D721Med (cell line): Measurements from ENCODE around the gene SMIM8.
"Not testable (repeated sequence)": the region's sequence is repeated elsewhere in the genome, so short reads cannot be mapped to it uniquely, and the experiment has no call there.

Experiments used
- DNase-seq: peaks from one replicate; pipeline ENCODE4 v3.0.0; 2011; ENCODE audit warnings: low spot score; ENCODE audit not compliant: insufficient read length
- FAIRE-seq: peaks from 2 replicates; lab custom pipeline; 2011; peaks lifted over from hg19 to GRCh38; lab: Jason Lieb, UNC
- TF ChIP-seq, protein P1 (sequence below): IDR thresholded peaks from 2 replicates; pipeline ENCODE4 v1.5.1; 2012; ENCODE audit warnings: mild to moderate bottlenecking, control low read depth; ENCODE audit not compliant: insufficient read depth; ENCODE audit errors: missing control alignments

Gene SMIM8

DNA sequence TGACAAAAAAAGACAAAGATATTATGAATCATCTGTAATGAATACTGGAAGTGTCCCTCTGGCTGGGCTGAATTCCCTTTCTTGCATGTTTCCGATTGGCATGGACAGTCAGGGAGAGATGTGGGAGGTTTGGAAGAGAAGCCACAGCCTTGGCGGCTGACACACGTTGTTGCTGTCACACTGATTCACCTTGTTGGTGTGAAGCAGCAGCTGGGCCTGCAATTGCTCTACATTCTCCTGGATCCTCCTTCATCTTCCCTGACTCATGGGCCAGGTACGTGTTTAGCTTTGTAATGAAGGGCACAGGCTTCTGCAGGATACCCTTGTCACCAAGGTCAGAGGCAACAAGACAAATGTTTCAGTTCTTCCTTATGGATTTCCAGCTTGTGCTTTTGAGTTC lies 13.4 kb upstream of the SMIM8 start:
- TF ChIP-seq, protein P1, sequence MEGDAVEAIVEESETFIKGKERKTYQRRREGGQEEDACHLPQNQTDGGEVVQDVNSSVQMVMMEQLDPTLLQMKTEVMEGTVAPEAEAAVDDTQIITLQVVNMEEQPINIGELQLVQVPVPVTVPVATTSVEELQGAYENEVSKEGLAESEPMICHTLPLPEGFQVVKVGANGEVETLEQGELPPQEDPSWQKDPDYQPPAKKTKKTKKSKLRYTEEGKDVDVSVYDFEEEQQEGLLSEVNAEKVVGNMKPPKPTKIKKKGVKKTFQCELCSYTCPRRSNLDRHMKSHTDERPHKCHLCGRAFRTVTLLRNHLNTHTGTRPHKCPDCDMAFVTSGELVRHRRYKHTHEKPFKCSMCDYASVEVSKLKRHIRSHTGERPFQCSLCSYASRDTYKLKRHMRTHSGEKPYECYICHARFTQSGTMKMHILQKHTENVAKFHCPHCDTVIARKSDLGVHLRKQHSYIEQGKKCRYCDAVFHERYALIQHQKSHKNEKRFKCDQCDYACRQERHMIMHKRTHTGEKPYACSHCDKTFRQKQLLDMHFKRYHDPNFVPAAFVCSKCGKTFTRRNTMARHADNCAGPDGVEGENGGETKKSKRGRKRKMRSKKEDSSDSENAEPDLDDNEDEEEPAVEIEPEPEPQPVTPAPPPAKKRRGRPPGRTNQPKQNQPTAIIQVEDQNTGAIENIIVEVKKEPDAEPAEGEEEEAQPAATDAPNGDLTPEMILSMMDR = no peak
- no peak for DNase-seq
- no peak for FAIRE-seq

DNA sequence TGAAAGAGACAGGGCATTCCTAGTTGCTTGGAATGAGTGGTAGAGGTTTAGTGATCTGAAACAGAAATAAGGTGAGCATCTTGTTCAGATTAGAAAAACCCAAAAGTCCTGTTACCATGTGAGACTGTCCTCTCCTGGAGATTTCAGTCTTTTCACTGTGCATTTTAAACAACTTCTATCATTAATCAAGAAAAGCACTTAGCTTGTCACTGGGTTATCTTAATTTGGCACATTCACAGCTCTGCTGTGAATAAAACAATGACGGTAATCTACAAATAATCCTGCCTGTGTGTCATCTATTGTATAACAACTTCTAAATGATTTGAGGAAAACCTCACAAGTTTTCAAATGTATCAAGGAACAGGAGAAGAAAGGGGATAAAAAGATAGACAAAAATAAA lies 9.5 kb upstream of the SMIM8 start:
- FAIRE-seq (no peak), DNase-seq (no peak)
- TF ChIP-seq, protein P1 = no peak

DNA sequence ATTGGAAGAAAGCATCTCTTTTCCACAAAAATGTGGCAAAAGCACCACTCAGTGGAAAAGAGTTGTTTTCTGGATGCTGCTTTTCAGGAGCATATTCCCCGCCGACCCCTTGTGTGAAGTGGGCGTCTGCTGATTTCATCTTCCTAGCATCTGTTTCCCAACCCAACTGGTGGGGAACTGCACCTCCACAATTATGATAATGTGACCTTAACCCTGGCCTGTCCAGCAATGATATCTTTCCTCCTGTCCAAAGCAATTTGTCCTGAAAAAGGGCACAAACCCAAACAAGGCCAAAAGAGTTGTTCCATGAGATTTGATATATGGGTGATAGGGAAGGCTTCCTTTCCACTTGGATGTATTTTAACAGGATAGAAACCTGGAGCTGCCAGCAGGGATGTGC lies 7.3 kb upstream of the SMIM8 start:
- no peak for FAIRE-seq
- DNase-seq = no peak
- TF ChIP-seq, protein P1 = no peak

DNA sequence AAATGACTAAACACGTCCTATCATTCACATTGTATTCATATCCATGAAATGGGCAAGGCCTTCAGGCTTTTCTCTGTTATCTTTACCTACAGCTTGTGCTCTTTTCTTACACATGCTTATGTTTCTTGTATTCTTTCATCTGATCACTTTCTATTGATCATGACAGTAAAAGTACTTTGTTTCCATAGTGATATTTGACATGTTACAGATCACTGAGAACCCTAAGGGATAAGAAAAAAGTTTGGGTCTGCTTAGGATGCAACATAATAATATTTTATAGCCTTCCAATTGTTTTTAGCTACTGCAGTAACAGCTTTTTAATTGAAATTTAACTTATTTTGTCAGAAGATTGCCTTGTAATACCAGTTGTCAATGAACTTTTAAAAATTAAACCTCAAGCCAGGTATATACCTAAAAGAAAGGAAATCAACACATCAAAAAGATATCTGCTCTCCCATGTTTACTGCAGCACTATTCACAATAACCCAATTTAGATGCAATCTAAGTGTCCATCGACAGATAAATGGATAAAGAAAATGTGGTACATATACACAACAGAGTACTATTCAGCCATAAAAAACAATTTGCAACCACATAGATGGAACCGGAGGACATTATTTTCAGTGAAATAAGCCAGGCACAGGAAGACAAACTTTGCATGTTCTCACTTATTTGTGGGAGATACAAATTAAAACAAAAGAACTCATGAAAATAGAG lies 3.0 kb upstream of the SMIM8 start:
- TF ChIP-seq, protein P1 = no peak
- DNase-seq (no peak), FAIRE-seq (no peak)

DNA sequence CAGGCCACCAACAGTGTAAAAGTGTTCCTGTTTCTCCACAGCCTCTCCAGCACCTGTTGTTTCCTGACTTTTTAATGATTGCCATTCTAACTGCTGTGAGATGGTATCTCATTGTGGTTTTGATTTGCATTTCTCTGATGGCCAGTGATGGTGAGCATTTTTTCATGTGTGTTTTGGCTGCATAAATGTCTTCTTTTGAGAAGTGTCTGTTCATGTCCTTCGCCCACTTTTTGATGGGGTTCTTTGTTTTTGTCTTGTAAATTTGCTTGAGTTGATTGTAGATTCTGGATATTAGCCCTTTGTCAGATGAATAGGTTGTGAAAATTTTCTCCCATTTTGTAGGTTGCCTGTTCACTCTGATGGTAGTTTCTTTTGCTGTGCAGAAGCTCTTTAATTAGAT lies 1.5 kb downstream of the SMIM8 start:
- not testable (repeated sequence) for DNase-seq, FAIRE-seq

DNA sequence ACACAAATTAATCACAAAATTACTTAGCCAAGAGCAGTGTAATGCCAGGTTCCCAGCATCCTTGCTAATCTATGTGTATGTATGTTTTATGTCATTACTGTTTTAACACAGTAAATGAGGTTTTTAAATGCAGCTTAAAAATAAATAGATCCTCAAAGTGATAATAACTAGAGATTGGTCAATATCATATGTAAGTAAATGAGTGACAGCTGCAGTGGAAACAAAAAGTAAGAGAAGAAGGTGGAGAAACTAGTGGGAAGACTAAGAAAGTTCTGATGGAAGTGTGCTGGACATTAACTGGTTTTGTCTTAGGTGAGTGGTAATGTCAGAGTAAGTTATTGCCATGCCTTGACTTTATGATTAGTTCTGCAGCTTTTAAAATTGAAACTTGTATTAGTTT lies 8.6 kb downstream of the SMIM8 start:
- FAIRE-seq = no peak
- TF ChIP-seq, protein P1 = no peak
- DNase-seq = no peak

DNA sequence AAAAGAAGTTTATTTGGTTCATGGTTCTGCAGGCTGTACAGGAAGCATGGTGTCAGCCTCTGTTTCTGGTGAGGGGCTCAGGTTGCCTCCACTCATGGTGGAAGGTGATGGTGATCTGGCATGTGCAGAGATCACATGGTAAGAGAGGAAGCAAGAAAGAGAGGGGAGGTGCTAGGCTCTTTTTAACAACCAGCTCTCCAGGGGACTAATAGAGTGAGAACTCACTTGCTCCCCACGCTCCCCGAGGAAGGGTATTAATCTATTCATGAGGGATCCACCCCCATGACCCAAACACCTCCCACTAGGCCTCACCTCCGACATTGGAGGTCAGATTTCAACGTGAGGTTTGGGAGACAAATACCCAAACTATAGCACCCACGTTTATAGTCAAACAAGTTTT lies 10.6 kb downstream of the SMIM8 start:
- no peak for FAIRE-seq
- TF ChIP-seq, protein P1 = no peak
- DNase-seq = no peak
